Testis (tissue), 2 donors: Measurements from ENCODE around the gene NEFH.

Source experiments
- CTCF ChIP-seq, 3 experiments: fragments of 450-650 bp in 2 of 3; fragments of 200-600 bp in 1 of 3; sonication (generic) in 1 of 3; IDR thresholded peaks; one replicate each; pipeline ENCODE4 v1.5.1; 2016 to 2019; ENCODE audit warnings: antibody characterized with exemption in 3 of 3, mild to moderate bottlenecking in 2 of 3, moderate library complexity in 1 of 3
- POLR2A ChIP-seq: fragments of 450-650 bp; IDR thresholded peaks from one replicate; pipeline ENCODE4 v1.6.1; 2017; ENCODE audit warnings: antibody characterized with exemption, mild to moderate bottlenecking, moderate library complexity

GRCh38 chr22:29464581-29464980, 15.4 kb upstream of the NEFH start:
- TF ChIP-seq POLR2A (no peak), CTCF (IDR thresholded peaks at IDR 0.05) (no peak)
